Esophagus muscularis mucosa (tissue), 4 donors: ENCODE data around the gene SPEM2.

Experiments
- CTCF ChIP-seq, 3 experiments: fragments of 200-600 bp in 2 of 3; fragments of 450-650 bp in 1 of 3; sonication (generic) in 2 of 3; IDR thresholded peaks; one replicate each; pipeline ENCODE4 v1.5.1; 2017 to 2019; ENCODE audit warnings: antibody characterized with exemption in 3 of 3, mild to moderate bottlenecking in 2 of 3, moderate library complexity in 1 of 3
- EP300 ChIP-seq: sonication (generic); formaldehyde crosslinking; IDR thresholded peaks from one replicate; pipeline ENCODE4 v1.6.1; 2017; ENCODE audit warnings: antibody characterized with exemption
- POLR2A ChIP-seq: fragments of 450-650 bp; IDR thresholded peaks from one replicate; pipeline ENCODE4 v1.6.1; 2017; ENCODE audit warnings: antibody characterized with exemption, moderate library complexity, mild to moderate bottlenecking, low read depth
- POLR2AphosphoS5 ChIP-seq, 2 donors: sonication (generic); formaldehyde crosslinking; IDR thresholded peaks; one replicate each; pipeline ENCODE4 v1.6.1; 2017; ENCODE audit warnings: antibody characterized with exemption in 2 of 2

GRCh38 chr17:7465597-7466275 is 40.3 kb downstream of the SPEM2 start:
- TF ChIP-seq CTCF (IDR thresholded peaks at IDR 0.05) (no peak), POLR2AphosphoS5 (IDR thresholded peaks at IDR 0.05) (no peak), POLR2A (no peak), EP300 (no peak)
